Measurements from ENCODE around the gene PSAPL1. TPM values are rescaled to one million over a fixed set of nuclear protein-coding genes. Genes with fewer than 3 reads are reported as not detected.

Gene PSAPL1
- total and polyA plus RNA-seq, 2 experiments from 2014 or later = not detected

GRCh38 chr4:7399440-7400234 lies 35.1 kb downstream of the PSAPL1 start:
- Histone ChIP-seq H3K27ac (no peak overlapping the region), H3K4me2 (ENCODE audit: unreplicated experiment) (no peak overlapping the region), H3K36me3 (ENCODE audit: low read depth) (no peaks in the 10 kb centered on the region), H3K9ac (no peak overlapping the region), H3K4me1 (ENCODE audit: insufficient read depth) (no peaks in the 10 kb centered on the region), H3K9me3 (ENCODE audit: low read depth) (no peaks in the 10 kb centered on the region), H4K20me1 (ENCODE audit: insufficient read depth) (no peaks in the 10 kb centered on the region), H3F3A (ENCODE audit: insufficient read depth) (no peaks in the 10 kb centered on the region), H3K27me3 (replicated peaks; ENCODE audit: insufficient read depth) (peaks cover 15% of the 10 kb centered on the region), H3K9me2 (ENCODE audit: insufficient read depth) (no peaks in the 10 kb centered on the region), H3K4me3 (no peak overlapping the region), H2AFZ (no peak overlapping the region), H3K79me2 (ENCODE audit: insufficient read depth) (no peaks in the 10 kb centered on the region)
- DNase-seq = no peak
- WGBS, 2 experiments (ENCODE audit: low coverage in 1 of 2, low lambda C conversion rate in 2 of 2, missing lambda C conversion rate in 2 of 2) = 53% methylated on average over 16 of the region's 16 CpGs
- TF ChIP-seq EZH2phosphoT487 (IDR thresholded peaks at IDR 0.05; ENCODE audit: insufficient read depth, low read depth) (no peak), EZH2 (IDR thresholded peaks at IDR 0.05; ENCODE audit: insufficient read depth, poor library complexity, severe bottlenecking) (no peak)
- in situ Hi-C loops (cut with MboI) = no loop called here

- no peak overlapping the region for H2AFZ ChIP-seq
- no peaks in the 10 kb centered on the region for H3K4me1 ChIP-seq (ENCODE audit: insufficient read depth)
- no peaks in the 10 kb centered on the region for H3K9me2 ChIP-seq (ENCODE audit: insufficient read depth)
- no peaks in the 10 kb centered on the region for H3F3A ChIP-seq (ENCODE audit: insufficient read depth)
- TF ChIP-seq EZH2phosphoT487 (IDR thresholded peaks at IDR 0.05; ENCODE audit: insufficient read depth, low read depth) (no peak), EZH2 (IDR thresholded peaks at IDR 0.05; ENCODE audit: insufficient read depth, poor library complexity, severe bottlenecking) (no peak)
- WGBS, 2 experiments (ENCODE audit: low coverage in 1 of 2, low lambda C conversion rate in 2 of 2, missing lambda C conversion rate in 2 of 2) = 59 to 67% methylated on average over 8 of the region's 8 CpGs
- no peak overlapping the region for H3K9ac ChIP-seq
- no peaks in the 10 kb centered on the region for H3K79me2 ChIP-seq (ENCODE audit: insufficient read depth)
- H3K4me3 ChIP-seq = no peak overlapping the region
- H3K27me3 ChIP-seq (replicated peaks; ENCODE audit: insufficient read depth) = peaks cover 15% of the 10 kb centered on the region
- H3K27ac ChIP-seq = no peak overlapping the region
- no peak for DNase-seq
- no peaks in the 10 kb centered on the region for H4K20me1 ChIP-seq (ENCODE audit: insufficient read depth)
- in situ Hi-C loops (cut with MboI) = no loop called here
- H3K36me3 ChIP-seq (ENCODE audit: low read depth) = no peaks in the 10 kb centered on the region
- no peak overlapping the region for H3K4me2 ChIP-seq (ENCODE audit: unreplicated experiment)
- no peaks in the 10 kb centered on the region for H3K9me3 ChIP-seq (ENCODE audit: low read depth)
Measured at GRCh38 chr4:7398788-7399439, 35.8 kb downstream of the PSAPL1 start.

DNA sequence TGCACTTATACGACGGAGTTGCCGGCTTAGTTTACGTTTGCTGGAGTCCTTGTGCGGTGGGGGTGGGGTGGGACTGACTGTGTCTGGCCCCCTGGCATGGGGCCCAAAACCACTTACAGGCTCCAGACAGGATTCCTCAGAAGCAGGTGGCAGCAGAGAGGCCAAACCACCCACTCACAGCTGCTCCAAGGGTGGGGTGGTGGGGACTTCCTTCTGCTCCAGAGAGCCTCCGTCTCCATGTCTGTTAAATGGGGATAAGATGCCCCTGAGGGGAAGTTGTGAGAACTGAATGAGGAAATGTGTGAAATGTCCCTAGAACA lies 36.7 kb downstream of the PSAPL1 start:
- no peaks in the 10 kb centered on the region for H3K9me3 ChIP-seq (ENCODE audit: low read depth)
- H3K79me2 ChIP-seq (ENCODE audit: insufficient read depth) = no peaks in the 10 kb centered on the region
- no peak overlapping the region for H3K9ac ChIP-seq
- H3K4me3 ChIP-seq = no peak overlapping the region
- H3F3A ChIP-seq (ENCODE audit: insufficient read depth) = no peaks in the 10 kb centered on the region
- TF ChIP-seq EZH2 (IDR thresholded peaks at IDR 0.05; ENCODE audit: insufficient read depth, poor library complexity, severe bottlenecking) = no peak
- no peak for TF ChIP-seq EZH2phosphoT487 (IDR thresholded peaks at IDR 0.05; ENCODE audit: insufficient read depth, low read depth)
- no peak overlapping the region for H3K27ac ChIP-seq
- WGBS, 2 experiments (ENCODE audit: low coverage in 1 of 2, low lambda C conversion rate in 2 of 2, missing lambda C conversion rate in 2 of 2) = 88 to 98% methylated on average over 6 of the region's 6 CpGs
- H3K4me1 ChIP-seq (ENCODE audit: insufficient read depth) = no peaks in the 10 kb centered on the region
- H2AFZ ChIP-seq = no peak overlapping the region
- H3K4me2 ChIP-seq (ENCODE audit: unreplicated experiment) = no peak overlapping the region
- DNase-seq = no peak
- H3K36me3 ChIP-seq (ENCODE audit: low read depth) = no peaks in the 10 kb centered on the region
- in situ Hi-C loops (cut with MboI) = no loop called here
- no peaks in the 10 kb centered on the region for H4K20me1 ChIP-seq (ENCODE audit: insufficient read depth)
- H3K27me3 ChIP-seq (replicated peaks; ENCODE audit: insufficient read depth) = peaks cover 19% of the 10 kb centered on the region
- no peaks in the 10 kb centered on the region for H3K9me2 ChIP-seq (ENCODE audit: insufficient read depth)

- 73 to 75% methylated on average over 24 of the region's 24 CpGs for WGBS, 2 experiments (ENCODE audit: low coverage in 1 of 2, low lambda C conversion rate in 2 of 2, missing lambda C conversion rate in 2 of 2)
- Histone ChIP-seq H3K27me3 (replicated peaks; ENCODE audit: insufficient read depth) (peaks cover 16% of the 10 kb centered on the region), H4K20me1 (ENCODE audit: insufficient read depth) (no peaks in the 10 kb centered on the region), H3K9me3 (ENCODE audit: low read depth) (no peaks in the 10 kb centered on the region), H3K4me3 (no peak overlapping the region), H3K4me1 (ENCODE audit: insufficient read depth) (no peaks in the 10 kb centered on the region), H3K9me2 (ENCODE audit: insufficient read depth) (no peaks in the 10 kb centered on the region), H3K27ac (no peak overlapping the region), H3K79me2 (ENCODE audit: insufficient read depth) (no peaks in the 10 kb centered on the region), H3F3A (ENCODE audit: insufficient read depth) (no peaks in the 10 kb centered on the region), H3K36me3 (ENCODE audit: low read depth) (no peaks in the 10 kb centered on the region), H3K9ac (no peak overlapping the region), H3K4me2 (ENCODE audit: unreplicated experiment) (no peak overlapping the region), H2AFZ (no peak overlapping the region)
- in situ Hi-C loops (cut with MboI) = no loop called here
- no peak for DNase-seq
- no peak for TF ChIP-seq EZH2phosphoT487 (IDR thresholded peaks at IDR 0.05; ENCODE audit: insufficient read depth, low read depth)
- TF ChIP-seq EZH2 (IDR thresholded peaks at IDR 0.05; ENCODE audit: insufficient read depth, poor library complexity, severe bottlenecking) = no peak
Measured at GRCh38 chr4:7397206-7398103, 37.3 kb downstream of the PSAPL1 start.
